Measurements from ENCODE around the gene RNU7-1. TPM values are rescaled to one million over a fixed set of nuclear protein-coding genes. Genes with fewer than 3 reads are reported as not detected.

Gene RNU7-1
- total and polyA plus RNA-seq, 10 of the 15 experiments (the other 5 are each of a cell fraction or from before 2014, with no cell fraction given), result not detected

DNA sequence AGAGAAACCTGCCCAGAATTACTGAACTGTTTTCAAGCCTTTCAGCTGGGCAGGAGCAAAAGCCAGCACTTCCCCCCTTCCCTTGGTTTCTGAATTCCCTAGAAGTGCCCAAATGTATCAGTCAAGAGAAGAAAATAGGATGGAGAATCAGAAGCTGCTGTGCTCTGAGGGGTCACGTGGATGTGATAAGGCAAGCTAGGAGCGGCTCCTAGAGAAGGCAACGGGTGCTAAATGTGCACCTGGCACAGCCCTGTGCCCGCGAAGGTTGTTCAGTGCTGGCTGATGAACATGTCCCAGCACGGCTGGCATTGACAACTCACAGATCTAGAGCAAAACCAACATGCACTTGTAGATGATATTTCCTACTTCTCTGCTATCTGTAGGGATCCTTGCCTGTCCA, 35.4 kb downstream of the RNU7-1 start:
- WGBS (ENCODE audit: insufficient coverage, insufficient replicate concordance, low lambda C conversion rate, missing lambda C conversion rate), result 81% methylated on average over 6 of the region's 6 CpGs
- Histone ChIP-seq H3K36me3 (ENCODE audit: control insufficient read depth in 2 of 2, insufficient read depth in 2 of 2, low read length in 1 of 2) (peaks cover 26 to 50% of the 10 kb centered on the region in 2 experiments), H3K9ac (ENCODE audit: control insufficient read depth, insufficient read depth, low read length) (no peak overlapping the region), H3K27ac (ENCODE audit: control insufficient read depth, insufficient read depth) (no peak overlapping the region), H4K20me1 (ENCODE audit: control insufficient read depth, insufficient read depth) (no peaks in the 10 kb centered on the region; the same call in 1 of the 2 replicates), H2AFZ (ENCODE audit: control insufficient read depth, low read depth, low read length) (no peak overlapping the region), H3K4me2 (ENCODE audit: control insufficient read depth, insufficient read depth) (no peak overlapping the region), H3K9me3 (replicated peaks; ENCODE audit: control insufficient read depth, insufficient read depth, low read length) (no peaks in the 10 kb centered on the region), H3K79me2 (ENCODE audit: control insufficient read depth, insufficient read depth, low read length) (no peaks in the 10 kb centered on the region; the same call in 1 of the 2 replicates), H3K4me1 (ENCODE audit: control insufficient read depth, insufficient read depth, low read length) (peaks cover 12% of the 10 kb centered on the region), H3K4me3 (no peak overlapping the region), H3K27me3 (replicated peaks in 1 of 2; ENCODE audit: control insufficient read depth in 2 of 2, insufficient read depth in 2 of 2, low read length in 1 of 2) (no peaks in the 10 kb centered on the region)
- ChIA-PET SMC1A (ENCODE audit: uncharacterized antibody, unreplicated experiment) (no interaction called here), POLR2A (interaction anchor here (0.5 kb wide), 1 partner anchor 32 kb away, joined by 4 read pairs; no protein-coding TSS in a partner anchor), CTCF (no interaction called here), RAD21 (ENCODE audit: unreplicated experiment) (no interaction called here)
- intact Hi-C loops (cut with micrococcal nuclease; ENCODE audit: unreplicated experiment), result no loop called here
- in situ Hi-C loops (cut with MboI), result no loop called here
- BruUV-seq (replicated peaks), result no TSS peak
- TF ChIP-seq ZNF622 (IDR thresholded peaks at IDR 0.05) (no peak), NR2C2 (IDR thresholded peaks at IDR 0.05; ENCODE audit: borderline replicate concordance, control insufficient read depth, insufficient read length, low read depth) (no peak), ATF7 (IDR thresholded peaks at IDR 0.05; ENCODE audit: low read depth) (no peak), HDAC6 (IDR thresholded peaks at IDR 0.05; ENCODE audit: unreplicated experiment) (no peak), RELA (IDR thresholded peaks at IDR 0.05; ENCODE audit: borderline replicate concordance, partially characterized antibody) (no peak), SIN3A (IDR thresholded peaks at IDR 0.05; ENCODE audit: low read depth, low read length) (no peak), RAD21 (IDR thresholded peaks at IDR 0.05; ENCODE audit: insufficient read depth, low read depth, low read length) (no peak), FOXM1 (IDR thresholded peaks at IDR 0.05; ENCODE audit: low read depth, low read length) (no peak), NFIC (IDR thresholded peaks at IDR 0.05; ENCODE audit: low read depth, low read length) (no peak), YBX1 (IDR thresholded peaks at IDR 0.05) (no peak), JUND (IDR thresholded peaks at IDR 0.05; ENCODE audit: low read depth, low read length) (no peak), RB1 (IDR thresholded peaks at IDR 0.05; ENCODE audit: borderline replicate concordance) (no peak), ZNF384 (IDR thresholded peaks at IDR 0.05; ENCODE audit: borderline replicate concordance, low read depth, low read length) (no peak), NBN (IDR thresholded peaks at IDR 0.05) (no peak), NR2C1 (IDR thresholded peaks at IDR 0.05) (no peak)
- TF ChIP-seq, protein P1, sequence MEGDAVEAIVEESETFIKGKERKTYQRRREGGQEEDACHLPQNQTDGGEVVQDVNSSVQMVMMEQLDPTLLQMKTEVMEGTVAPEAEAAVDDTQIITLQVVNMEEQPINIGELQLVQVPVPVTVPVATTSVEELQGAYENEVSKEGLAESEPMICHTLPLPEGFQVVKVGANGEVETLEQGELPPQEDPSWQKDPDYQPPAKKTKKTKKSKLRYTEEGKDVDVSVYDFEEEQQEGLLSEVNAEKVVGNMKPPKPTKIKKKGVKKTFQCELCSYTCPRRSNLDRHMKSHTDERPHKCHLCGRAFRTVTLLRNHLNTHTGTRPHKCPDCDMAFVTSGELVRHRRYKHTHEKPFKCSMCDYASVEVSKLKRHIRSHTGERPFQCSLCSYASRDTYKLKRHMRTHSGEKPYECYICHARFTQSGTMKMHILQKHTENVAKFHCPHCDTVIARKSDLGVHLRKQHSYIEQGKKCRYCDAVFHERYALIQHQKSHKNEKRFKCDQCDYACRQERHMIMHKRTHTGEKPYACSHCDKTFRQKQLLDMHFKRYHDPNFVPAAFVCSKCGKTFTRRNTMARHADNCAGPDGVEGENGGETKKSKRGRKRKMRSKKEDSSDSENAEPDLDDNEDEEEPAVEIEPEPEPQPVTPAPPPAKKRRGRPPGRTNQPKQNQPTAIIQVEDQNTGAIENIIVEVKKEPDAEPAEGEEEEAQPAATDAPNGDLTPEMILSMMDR (IDR thresholded peaks at IDR 0.05 in 2 of 3, conservative IDR thresholded peaks at IDR 0.05 in 1 of 3; ENCODE audit: control insufficient read depth in 2 of 3, extremely low read depth in 1 of 3, insufficient read depth in 1 of 3, low read depth in 3 of 3, low read length in 3 of 3), result no peak
- FAIRE-seq (no peak), DNase-seq (ENCODE audit: low read depth, low spot score) (no peak), ATAC-seq (no peak)

Data from GM12878 (cell line).